Kasumi-1 (cell line): Measurements from ENCODE around the gene TBC1D22A.

Experiments
- DNase-seq, 2 experiments: peaks; one replicate each; lab custom pipeline; 2025; lab: John Stamatoyannopoulos, UW

The TBC1D22A gene

GRCh38 chr22:46835693-46836092, 73.2 kb downstream of the TBC1D22A start:
- DNase-seq, result no peak

- no peak for DNase-seq
These were observed 79.1 kb downstream of the TBC1D22A start for GRCh38 chr22:46841522-46841921.

- no peak for DNase-seq
These were observed 80.2 kb downstream of the TBC1D22A start for GRCh38 chr22:46842606-46843005.

- DNase-seq, result no peak
These were observed 81.4 kb downstream of the TBC1D22A start for GRCh38 chr22:46843821-46844255.

DNA sequence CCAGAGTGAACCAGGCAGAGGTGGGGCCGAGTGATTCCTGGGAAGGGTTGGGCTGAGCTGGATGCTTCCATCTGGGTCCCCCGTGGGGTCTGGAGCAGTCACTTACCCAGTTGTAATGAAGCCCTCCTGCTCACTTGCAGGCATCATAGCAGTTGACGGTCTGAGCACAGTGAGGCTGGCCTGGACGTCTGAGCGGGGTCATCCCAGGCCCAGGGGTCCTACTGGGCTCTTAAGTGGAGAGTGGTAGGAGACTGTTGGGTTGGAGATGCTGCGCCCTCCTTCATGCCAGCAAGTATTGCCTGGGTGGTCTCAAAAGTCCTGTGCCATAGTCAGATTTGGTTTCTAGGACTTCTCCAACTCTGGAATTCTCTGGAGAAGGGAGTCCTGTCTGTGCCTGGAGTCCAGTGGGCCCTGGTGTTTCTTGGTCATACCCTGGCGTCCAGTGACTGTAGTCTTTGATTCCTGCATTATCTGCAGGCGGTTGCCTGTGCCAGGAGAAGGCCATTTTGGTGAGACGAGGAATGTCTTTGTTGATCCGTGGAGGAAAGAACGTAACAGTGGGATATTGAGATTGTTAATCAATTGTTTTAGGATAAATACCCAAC, 82.3 kb downstream of the TBC1D22A start:
- DNase-seq, result no peak

GRCh38 chr22:46845296-46846149, 83.1 kb downstream of the TBC1D22A start:
- DNase-seq, result no peak

- no peak for DNase-seq
These were observed 83.8 kb downstream of the TBC1D22A start for GRCh38 chr22:46846150-46846831.

DNA sequence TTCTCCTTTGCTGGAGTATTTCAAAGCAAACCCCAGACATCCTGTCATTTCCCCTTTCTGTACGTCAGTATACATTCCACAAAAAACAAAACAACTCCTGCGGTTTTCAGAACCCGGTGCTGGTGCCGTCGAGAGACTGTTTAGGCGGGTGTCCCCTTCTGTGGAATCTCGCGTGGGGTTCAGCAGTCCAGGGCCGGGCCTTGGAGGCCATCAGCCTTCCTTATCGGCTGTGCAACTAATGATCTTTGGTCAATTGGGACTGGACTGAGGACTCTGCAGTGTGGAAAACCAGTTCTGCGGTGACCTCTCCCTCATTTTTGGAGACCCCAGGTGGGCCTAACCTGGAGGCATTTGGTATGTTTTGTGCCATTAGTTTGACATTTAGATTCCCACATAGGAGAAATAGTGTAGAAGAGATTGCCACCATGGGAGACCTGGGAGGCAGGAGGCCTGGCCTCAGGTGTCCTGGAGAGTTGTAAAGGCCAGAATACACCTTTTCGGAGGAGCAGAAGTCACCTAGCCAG, 84.4 kb downstream of the TBC1D22A start:
- no peak for DNase-seq

DNA sequence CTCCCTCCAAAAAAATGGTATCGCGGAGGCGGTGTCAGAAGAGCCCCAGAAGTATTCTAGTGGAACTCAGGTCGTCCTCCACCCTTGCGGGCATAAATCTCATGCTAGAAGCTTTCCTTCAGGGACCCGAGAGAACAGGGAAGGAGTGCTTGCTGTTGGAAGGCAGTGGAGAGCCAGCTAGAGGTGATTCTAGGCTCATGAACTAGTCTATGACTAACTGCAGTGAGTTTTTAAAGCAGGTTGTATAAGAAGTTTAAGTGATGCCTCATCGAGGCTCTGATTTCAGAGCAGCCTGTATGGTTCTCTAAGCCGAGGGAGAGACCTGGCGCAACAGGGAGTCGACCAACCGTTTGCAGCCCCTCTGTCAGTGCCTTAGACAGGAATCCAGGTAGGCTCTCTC, 85.7 kb downstream of the TBC1D22A start:
- DNase-seq, result no peak

GRCh38 chr22:46849101-46849500, 86.7 kb downstream of the TBC1D22A start:
- no peak for DNase-seq

DNA sequence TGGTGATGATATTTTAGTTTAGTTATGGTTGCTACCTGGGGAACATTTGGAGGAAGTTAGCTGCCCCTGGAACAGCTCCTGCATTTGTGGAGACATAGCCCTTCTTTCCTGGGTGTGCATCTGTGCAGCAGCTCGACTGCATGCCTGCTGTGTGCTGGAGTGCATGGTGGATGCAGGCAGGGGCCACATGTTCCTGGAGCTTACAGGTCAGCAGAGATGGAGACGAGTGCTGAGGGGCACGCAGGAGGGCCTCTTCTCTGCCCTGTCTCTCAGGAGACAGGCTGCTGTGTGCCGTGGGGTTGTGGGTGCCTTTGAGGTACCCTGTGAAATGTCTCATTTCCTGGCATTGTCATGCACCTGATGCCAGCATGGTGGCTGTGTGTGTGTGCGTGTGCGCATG, 87.5 kb downstream of the TBC1D22A start:
- DNase-seq, result no peak

DNA sequence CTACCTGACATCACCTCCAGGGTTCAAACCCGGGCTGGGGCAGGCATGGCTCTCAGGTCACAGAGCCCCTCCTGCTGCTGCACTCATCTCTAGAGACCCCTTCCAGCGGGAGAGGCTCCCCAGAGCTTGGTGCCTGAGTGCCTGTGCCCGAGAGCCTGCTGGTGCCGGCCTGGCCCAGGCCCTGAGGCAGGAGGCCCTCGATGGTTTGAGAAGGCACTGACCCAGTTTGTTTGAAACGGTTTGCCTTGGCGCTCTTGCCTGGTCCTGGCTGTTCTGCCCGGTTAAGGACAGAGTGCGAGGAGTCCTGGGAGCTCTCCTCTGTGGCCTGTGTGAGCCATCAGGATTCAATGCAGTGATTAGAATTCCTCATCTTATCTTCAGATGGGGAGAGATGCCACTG, 88.9 kb downstream of the TBC1D22A start:
- DNase-seq, result no peak

DNA sequence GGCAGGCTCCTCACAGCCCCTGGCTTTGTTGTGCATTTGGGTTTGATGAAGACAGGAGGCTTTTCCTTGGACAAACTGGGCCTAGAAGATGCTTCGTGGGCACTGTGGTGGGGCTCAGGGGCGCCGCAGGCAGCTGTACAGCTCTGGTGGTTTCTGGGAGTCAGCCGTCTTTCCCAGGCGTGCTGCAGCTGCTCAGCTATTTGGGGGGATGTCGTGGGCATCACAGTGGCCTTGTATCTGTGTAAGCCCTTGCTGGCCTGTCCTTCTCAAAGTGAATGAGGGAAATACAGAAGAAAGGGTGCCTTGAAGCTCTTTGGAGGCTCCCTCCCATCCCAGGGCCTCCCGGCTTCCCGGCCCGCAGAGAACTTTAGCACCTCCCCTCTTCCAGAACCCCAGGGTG, 89.5 kb downstream of the TBC1D22A start:
- DNase-seq, result no peak

DNA sequence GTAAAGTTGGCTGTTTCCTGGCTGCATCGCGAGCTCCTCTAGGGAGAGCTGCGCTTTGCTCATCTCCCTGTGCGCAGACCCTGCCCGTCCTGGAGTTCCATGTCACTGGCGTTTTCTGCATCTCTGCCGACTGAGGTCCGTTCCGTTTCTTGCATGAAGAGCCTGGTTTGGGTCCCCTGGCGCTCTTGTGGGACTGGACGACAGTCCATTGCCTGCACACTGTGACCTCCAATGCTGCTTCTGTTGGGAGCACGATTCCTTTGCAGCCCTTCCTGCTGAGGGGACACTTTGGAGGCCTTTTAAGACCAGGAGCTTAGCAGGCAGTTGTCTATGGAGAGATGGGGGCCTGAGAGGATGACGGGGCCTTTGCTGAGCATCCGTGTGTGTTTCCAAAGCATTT, 90.3 kb downstream of the TBC1D22A start:
- no peak for DNase-seq

- DNase-seq, result no peak
These were observed 90.7 kb downstream of the TBC1D22A start for GRCh38 chr22:46853191-46853590.

- DNase-seq, result peak in 1 of 2 experiments; percentile 4
These were observed 91.8 kb downstream of the TBC1D22A start for GRCh38 chr22:46854125-46854870.

DNA sequence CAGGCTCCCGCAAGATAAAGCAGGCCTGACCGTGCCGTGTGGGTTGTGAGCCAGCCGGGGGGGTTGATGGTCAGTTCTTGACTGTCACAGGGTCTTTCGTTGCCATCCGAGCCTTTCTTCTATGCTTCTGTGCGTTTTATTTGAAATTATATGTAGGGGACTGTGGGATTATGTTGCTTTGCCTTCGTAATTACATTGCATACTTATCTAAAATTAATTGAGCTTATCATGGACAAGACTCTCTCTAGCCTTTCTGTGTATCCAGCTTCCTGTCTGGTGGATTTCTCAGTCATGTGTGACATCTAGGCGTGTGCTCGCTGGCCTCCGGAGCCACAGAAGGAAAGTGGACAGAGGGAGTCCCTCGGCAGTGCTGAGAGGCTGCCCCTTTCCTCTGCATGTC, 93.2 kb downstream of the TBC1D22A start:
- DNase-seq, result no peak

- DNase-seq, result no peak
These were observed 94.2 kb downstream of the TBC1D22A start for GRCh38 chr22:46856661-46857060.

- no peak for DNase-seq
These were observed 94.9 kb downstream of the TBC1D22A start for GRCh38 chr22:46857142-46857884.

DNA sequence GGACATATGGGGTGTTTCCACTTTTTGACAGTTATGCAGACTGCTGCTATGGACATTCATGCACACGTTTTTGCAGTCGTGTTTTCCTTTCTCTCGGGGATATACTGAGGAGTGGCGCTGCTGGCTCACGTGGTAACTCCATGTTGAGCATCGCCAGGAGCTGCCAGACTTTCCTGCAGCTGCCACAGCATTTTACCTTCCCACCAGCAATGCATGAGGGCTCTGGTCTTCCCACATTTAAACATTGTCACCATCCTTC, 95.4 kb downstream of the TBC1D22A start:
- no peak for DNase-seq

- DNase-seq, result no peak
These were observed 95.8 kb downstream of the TBC1D22A start for GRCh38 chr22:46858181-46858771.
